Fibroblast of villous mesenchyme (primary cell): Measurements from ENCODE around the gene IL16. TPM values are rescaled to one million over a fixed set of nuclear protein-coding genes. Genes with fewer than 3 reads are reported as not detected.

ENCODE experiments used
- DNase-seq: peaks from one replicate; pipeline ENCODE4 v3.0.0-alpha.2; 2010; ENCODE audit warnings: low read depth
- H3K4me3 ChIP-seq: 2 replicates; pipeline ENCODE4 v1.5.1; 2011; ENCODE audit warnings: low read depth, mild to moderate bottlenecking, low read length
- CTCF ChIP-seq: IDR thresholded peaks from 2 replicates; pipeline ENCODE4 v1.5.1; 2012; ENCODE audit warnings: low read depth, mild to moderate bottlenecking, low read length; ENCODE audit not compliant: insufficient read depth
- total RNA-seq: library from RNA; depleted of rRNA; stranded (reverse); fragments of >200 nt; gene quantifications from 2 replicates; pipeline ENCODE4 v1.2.3, GENCODE V29; 2012

The IL16 gene
- total RNA-seq, 1 donor = not detected

- no peak for DNase-seq
These were observed 91.4 kb downstream of the IL16 start for GRCh38 chr15:81288040-81288439.

GRCh38 chr15:81288616-81289015 is 91.9 kb downstream of the IL16 start:
- no peak overlapping the region for H3K4me3 ChIP-seq
- no peak for TF ChIP-seq CTCF
- DNase-seq = no peak

More at GRCh38 chr15:81288040-81288439, 91.4 kb downstream of the IL16 start:
- no peak overlapping the region for H3K4me3 ChIP-seq
- no peak for TF ChIP-seq CTCF

DNA sequence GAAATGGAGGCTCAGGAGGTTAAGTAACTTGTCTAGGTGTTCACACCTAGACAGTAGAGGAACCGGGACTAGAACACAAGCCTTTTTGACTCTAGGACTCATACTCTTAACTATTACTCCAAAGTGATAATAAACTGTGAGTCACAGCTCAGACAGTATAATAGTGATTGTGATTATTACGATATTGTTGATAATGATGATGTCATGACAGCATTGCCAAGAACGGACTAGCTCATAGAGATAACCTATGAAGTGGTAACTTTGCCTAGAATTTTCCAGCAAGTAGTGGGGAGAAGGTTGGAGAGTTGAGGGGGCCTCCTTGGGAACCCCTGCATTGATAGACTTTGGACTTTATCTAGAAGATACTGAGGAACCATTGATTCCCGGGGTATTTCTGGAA is 93.2 kb downstream of the IL16 start:
- no peak for TF ChIP-seq CTCF
- DNase-seq = no peak
- H3K4me3 ChIP-seq = no peak overlapping the region

DNA sequence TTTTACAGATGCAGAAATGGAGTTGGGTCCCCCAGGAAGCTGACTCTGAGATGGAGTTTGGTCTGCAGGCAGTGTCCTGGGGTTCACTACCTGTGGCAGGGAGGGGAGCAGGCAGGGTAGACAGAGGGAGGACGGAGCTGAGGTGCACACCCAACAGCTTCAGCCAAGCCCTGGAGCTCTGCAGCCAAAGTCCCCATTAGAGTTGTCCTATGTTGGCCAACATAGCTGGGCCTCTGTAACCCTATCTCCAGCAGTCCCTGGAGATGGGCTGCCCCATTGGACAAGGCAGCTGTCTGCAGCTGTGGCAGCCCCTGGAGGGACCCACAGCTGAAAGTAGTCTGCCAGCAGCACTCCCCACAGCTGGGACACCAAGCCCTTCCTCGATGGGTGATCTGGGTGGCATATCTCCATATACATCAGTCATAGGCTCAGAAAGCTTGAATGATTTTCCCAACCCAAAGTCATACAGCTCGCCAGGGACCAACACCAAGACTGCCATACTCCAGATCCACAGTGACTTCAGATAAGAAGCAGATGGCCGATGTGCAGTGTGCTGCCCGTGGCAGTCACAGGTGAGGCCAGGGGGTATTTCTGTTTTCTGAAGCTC is 95.3 kb downstream of the IL16 start:
- no peak for DNase-seq
- no peak for TF ChIP-seq CTCF
- no peak overlapping the region for H3K4me3 ChIP-seq

DNA sequence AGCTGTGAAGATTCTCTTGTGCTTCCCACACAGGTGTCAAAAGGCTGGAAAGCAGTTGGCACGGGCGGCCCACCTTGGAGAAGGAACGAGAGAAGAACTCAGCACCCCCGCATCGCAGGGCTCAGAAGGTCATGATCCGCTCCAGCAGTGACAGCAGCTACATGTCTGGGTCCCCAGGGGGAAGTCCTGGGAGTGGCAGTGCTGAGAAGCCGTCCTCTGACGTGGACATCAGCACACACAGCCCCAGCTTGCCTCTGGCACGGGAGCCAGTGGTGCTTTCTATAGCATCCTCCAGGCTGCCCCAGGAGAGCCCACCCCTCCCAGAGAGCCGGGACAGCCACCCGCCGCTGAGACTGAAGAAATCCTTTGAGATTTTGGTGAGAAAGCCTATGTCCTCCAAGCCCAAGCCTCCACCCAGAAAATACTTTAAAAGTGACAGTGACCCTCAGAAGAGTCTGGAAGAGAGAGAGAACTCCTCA is 95.9 kb downstream of the IL16 start:
- no peak for TF ChIP-seq CTCF
- H3K4me3 ChIP-seq = no peak overlapping the region
- DNase-seq = no peak

- H3K4me3 ChIP-seq = no peak overlapping the region
- no peak for DNase-seq
- TF ChIP-seq CTCF = no peak
These were observed 97.2 kb downstream of the IL16 start for GRCh38 chr15:81293728-81294515.

- no peak for TF ChIP-seq CTCF
- H3K4me3 ChIP-seq = no peak overlapping the region
- no peak for DNase-seq
These were observed 97.8 kb downstream of the IL16 start for GRCh38 chr15:81294516-81294880.
